ENCODE measurements around the gene CAMKMT.

DNA sequence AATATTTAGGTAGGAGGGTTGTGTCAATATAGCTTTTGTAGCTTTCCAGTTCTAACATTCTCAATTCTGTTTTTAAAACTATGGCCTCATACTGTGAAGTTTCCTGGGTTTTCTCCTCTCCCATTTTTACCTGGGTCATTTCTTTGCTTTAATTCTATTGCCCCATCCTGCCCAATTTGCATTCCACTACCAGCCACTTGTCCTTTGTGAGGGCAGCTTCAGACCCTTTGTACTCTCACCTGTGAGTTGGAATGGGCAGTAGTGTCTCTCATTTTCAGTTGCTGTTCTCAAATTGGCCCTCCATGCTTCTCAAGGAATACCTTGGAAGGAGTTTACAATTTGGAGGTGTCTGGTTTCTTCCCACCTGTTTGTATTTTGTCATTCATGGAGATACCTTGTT, 108.4 kb downstream of the CAMKMT start:
- TF ChIP-seq POLR2A (IDR thresholded peaks at IDR 0.05), result no peak
- TF ChIP-seq, protein P1, sequence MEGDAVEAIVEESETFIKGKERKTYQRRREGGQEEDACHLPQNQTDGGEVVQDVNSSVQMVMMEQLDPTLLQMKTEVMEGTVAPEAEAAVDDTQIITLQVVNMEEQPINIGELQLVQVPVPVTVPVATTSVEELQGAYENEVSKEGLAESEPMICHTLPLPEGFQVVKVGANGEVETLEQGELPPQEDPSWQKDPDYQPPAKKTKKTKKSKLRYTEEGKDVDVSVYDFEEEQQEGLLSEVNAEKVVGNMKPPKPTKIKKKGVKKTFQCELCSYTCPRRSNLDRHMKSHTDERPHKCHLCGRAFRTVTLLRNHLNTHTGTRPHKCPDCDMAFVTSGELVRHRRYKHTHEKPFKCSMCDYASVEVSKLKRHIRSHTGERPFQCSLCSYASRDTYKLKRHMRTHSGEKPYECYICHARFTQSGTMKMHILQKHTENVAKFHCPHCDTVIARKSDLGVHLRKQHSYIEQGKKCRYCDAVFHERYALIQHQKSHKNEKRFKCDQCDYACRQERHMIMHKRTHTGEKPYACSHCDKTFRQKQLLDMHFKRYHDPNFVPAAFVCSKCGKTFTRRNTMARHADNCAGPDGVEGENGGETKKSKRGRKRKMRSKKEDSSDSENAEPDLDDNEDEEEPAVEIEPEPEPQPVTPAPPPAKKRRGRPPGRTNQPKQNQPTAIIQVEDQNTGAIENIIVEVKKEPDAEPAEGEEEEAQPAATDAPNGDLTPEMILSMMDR (IDR thresholded peaks at IDR 0.05), result no peak
